ENCODE measurements around the gene RAD21L1. TPM values are rescaled to one million over a fixed set of nuclear protein-coding genes. Genes with fewer than 3 reads are reported as not detected.

RAD21L1 gene
- total and polyA plus RNA-seq, 2 experiments from 2014 or later = not detected

GRCh38 chr20:1184260-1184637 is 41.6 kb upstream of the RAD21L1 start:
- Histone ChIP-seq H3K27ac (no peak overlapping the region), H3K4me1 (ENCODE audit: insufficient read depth) (peaks cover 23% of the 10 kb centered on the region), H3K4me2 (peak overlapping the region; percentile 97), H3K27me3 (peaks cover 16% of the 10 kb centered on the region), H3K79me2 (no peaks in the 10 kb centered on the region), H3K9me3 (ENCODE audit: low read depth) (no peaks in the 10 kb centered on the region), H3K9me2 (replicated peaks; ENCODE audit: insufficient read depth) (no peaks in the 10 kb centered on the region), H2AFZ (no peak overlapping the region), H3K4me3 (no peak overlapping the region), H3K36me3 (replicated peaks; ENCODE audit: insufficient read depth, low read depth) (no peaks in the 10 kb centered on the region), H4K20me1 (ENCODE audit: insufficient read depth, poor library complexity, severe bottlenecking) (no peaks in the 10 kb centered on the region)
- WGBS (ENCODE audit: low lambda C conversion rate, missing lambda C conversion rate) = 47% methylated on average over 11 of the region's 13 CpGs
- TF ChIP-seq EZH2phosphoT487 (IDR thresholded peaks at IDR 0.05; ENCODE audit: low read depth, severe bottlenecking, unreplicated experiment) = no peak
- DNase-seq (ENCODE audit: low spot score) = no peak

- TF ChIP-seq CTCF (IDR thresholded peaks at IDR 0.05; ENCODE audit: poor library complexity) (no peak), EZH2phosphoT487 (IDR thresholded peaks at IDR 0.05; ENCODE audit: low read depth, severe bottlenecking, unreplicated experiment) (no peak), EZH2 (IDR thresholded peaks at IDR 0.05; ENCODE audit: borderline replicate concordance) (peak; percentile 49)
- 9% methylated on average over 34 of the region's 76 CpGs for WGBS (ENCODE audit: low lambda C conversion rate, missing lambda C conversion rate)
- Histone ChIP-seq H3K9me2 (replicated peaks; ENCODE audit: insufficient read depth) (no peaks in the 10 kb centered on the region), H2AFZ (peak within 1 kb of the TSS; percentile 56), H4K20me1 (ENCODE audit: insufficient read depth, poor library complexity, severe bottlenecking) (no peaks in the 10 kb centered on the region), H3K79me2 (no peaks in the 10 kb centered on the region), H3K4me2 (peak within 1 kb of the TSS; percentile 97), H3K36me3 (replicated peaks; ENCODE audit: insufficient read depth, low read depth) (no peaks in the 10 kb centered on the region), H3K4me1 (ENCODE audit: insufficient read depth) (peaks cover 23% of the 10 kb centered on the region), H3K27me3 (peaks cover 16% of the 10 kb centered on the region), H3K27ac (no peak within 1 kb of the TSS), H3K4me3 (peak within 1 kb of the TSS; percentile 72), H3K9me3 (ENCODE audit: low read depth) (no peaks in the 10 kb centered on the region)
- peak; percentile 34 for DNase-seq (ENCODE audit: low spot score)
Observed at GRCh38 chr20:1184638-1185315, 41.1 kb upstream of the RAD21L1 start, which contains the start of gene TMEM74B. Gene TMEM74B (minus strand): TSS chr20:1184981. CDS start chr20:1183801, 1,180 bp downstream.

GRCh38 chr20:1185316-1185741 is 40.5 kb upstream of the RAD21L1 start:
- peak overlapping the region; percentile 97 for H3K4me2 ChIP-seq

More at GRCh38 chr20:1185316-1185741, 40.5 kb upstream of the RAD21L1 start:
- H3K27ac ChIP-seq = no peak overlapping the region
- no peaks in the 10 kb centered on the region for H3K36me3 ChIP-seq (replicated peaks; ENCODE audit: insufficient read depth, low read depth)
- no peaks in the 10 kb centered on the region for H3K79me2 ChIP-seq
- peak overlapping the region; percentile 56 for H2AFZ ChIP-seq
- no peaks in the 10 kb centered on the region for H3K9me2 ChIP-seq (replicated peaks; ENCODE audit: insufficient read depth)
- no peaks in the 10 kb centered on the region for H4K20me1 ChIP-seq (ENCODE audit: insufficient read depth, poor library complexity, severe bottlenecking)
- peaks cover 16% of the 10 kb centered on the region for H3K27me3 ChIP-seq
- DNase-seq (ENCODE audit: low spot score) = peak; percentile 47
- 0% methylated on average over 12 of the region's 54 CpGs for WGBS (ENCODE audit: low lambda C conversion rate, missing lambda C conversion rate)
- no peaks in the 10 kb centered on the region for H3K9me3 ChIP-seq (ENCODE audit: low read depth)
- H3K4me3 ChIP-seq = peak overlapping the region; percentile 72
- peaks cover 23% of the 10 kb centered on the region for H3K4me1 ChIP-seq (ENCODE audit: insufficient read depth)
- TF ChIP-seq EZH2 (IDR thresholded peaks at IDR 0.05; ENCODE audit: borderline replicate concordance) (no peak), EZH2phosphoT487 (IDR thresholded peaks at IDR 0.05; ENCODE audit: low read depth, severe bottlenecking, unreplicated experiment) (no peak), CTCF (IDR thresholded peaks at IDR 0.05; ENCODE audit: poor library complexity) (no peak)
